HepG2 (cell line): ENCODE measurements around the gene APRT. TPM values are rescaled to one million over a fixed set of nuclear protein-coding genes. Genes with fewer than 3 reads are reported as not detected.
A peak's percentile ranks its signal among the peaks of the same experiment; 100 is the strongest.

Experiments used
- AHDC1 ChIP-seq: sonication (generic); formaldehyde crosslinking; IDR thresholded peaks from 2 replicates; pipeline ENCODE4 v1.5.1; 2020; ENCODE audit warnings: mild to moderate bottlenecking, missing genetic modification reagents, borderline replicate concordance
- CTCF ChIP-seq: sonication (generic); formaldehyde crosslinking; IDR thresholded peaks from 2 replicates; pipeline ENCODE4 v1.5.0; 2020; ENCODE audit warnings: mild to moderate bottlenecking, missing genetic modification reagents, moderate library complexity
- HNRNPH1 ChIP-seq: fragments of 200-400 bp; formaldehyde crosslinking; optimal IDR thresholded peaks from 2 replicates; pipeline ENCODE3; 2017; ENCODE audit warnings: mild to moderate bottlenecking, low read depth, low read length
- KLF15 ChIP-seq: sonication (generic); formaldehyde crosslinking; IDR thresholded peaks from 2 replicates; pipeline ENCODE4 v1.8.1; 2023; ENCODE audit warnings: borderline replicate concordance, mild to moderate bottlenecking, inconsistent platforms, missing genetic modification reagents, mixed read lengths
- MLLT10 ChIP-seq: sonication (generic); formaldehyde crosslinking; IDR thresholded peaks from 2 replicates; pipeline ENCODE4 v1.4.0; 2020; ENCODE audit warnings: missing genetic modification reagents
- TFDP1 ChIP-seq: IDR thresholded peaks from 2 replicates; pipeline ENCODE4 v1.6.1; 2016; ENCODE audit warnings: missing compliant biosample characterization, missing genetic modification reagents, borderline replicate concordance
- ZBTB8A ChIP-seq: sonication (generic); formaldehyde crosslinking; IDR thresholded peaks from 2 replicates; pipeline ENCODE4 v1.4.0; 2020; ENCODE audit warnings: mild to moderate bottlenecking, low read depth, missing genetic modification reagents, borderline replicate concordance
- ZFP41 ChIP-seq: sonication (generic); formaldehyde crosslinking; IDR thresholded peaks from 2 replicates; pipeline ENCODE4 v1.4.0; 2020; ENCODE audit warnings: mild to moderate bottlenecking, missing genetic modification reagents, borderline replicate concordance
- ZKSCAN1 ChIP-seq: fragments of 150-350 bp; IDR thresholded peaks from 2 replicates; pipeline ENCODE4 v1.6.1; 2014; ENCODE audit warnings: low read length
- ZNF335 ChIP-seq: sonication (generic); formaldehyde crosslinking; IDR thresholded peaks from 2 replicates; pipeline ENCODE4 v1.4.0; 2020; ENCODE audit warnings: missing genetic modification reagents
- ZNF607 ChIP-seq: sonication (generic); formaldehyde crosslinking; IDR thresholded peaks from 2 replicates; pipeline ENCODE4 v1.5.1; 2020; ENCODE audit warnings: missing genetic modification reagents, mild to moderate bottlenecking, borderline replicate concordance
- ZNF639 ChIP-seq: conservative IDR thresholded peaks from 2 replicates; pipeline ENCODE4 v1.6.1; 2018; ENCODE audit warnings: missing genetic modification reagents
- ZNF660 ChIP-seq: sonication (generic); formaldehyde crosslinking; IDR thresholded peaks from 2 replicates; pipeline ENCODE4 v1.5.1; 2020; ENCODE audit warnings: mild to moderate bottlenecking, low read depth, missing genetic modification reagents, borderline replicate concordance
- ZNF737 ChIP-seq: sonication (generic); formaldehyde crosslinking; IDR thresholded peaks from 2 replicates; pipeline ENCODE4 v1.5.0; 2020; ENCODE audit warnings: missing genetic modification reagents, mild to moderate bottlenecking, borderline replicate concordance
- ZNF772 ChIP-seq: sonication (generic); formaldehyde crosslinking; IDR thresholded peaks from 2 replicates; pipeline ENCODE4 v1.5.0; 2020; ENCODE audit warnings: mild to moderate bottlenecking, missing genetic modification reagents
- ZSCAN5A ChIP-seq: sonication (generic); formaldehyde crosslinking; IDR thresholded peaks from 2 replicates; pipeline ENCODE4 v1.8.0; 2022; ENCODE audit warnings: mild to moderate bottlenecking, missing genetic modification reagents, borderline replicate concordance
- polyA plus RNA-seq, 8 experiments: library from polyadenylated mRNA; depleted of rRNA in 3 of 8; stranded (reverse) in 7 of 8; unstranded in 1 of 8; fragments of >200 nt; fragmentation: Illumina TruSeq in 4 of 8; extraction: Trizol in 4 of 8; gene quantifications; 2 replicates each; pipeline versions ENCODE4 v1.2.1 to v1.2.3, GENCODE V29; 2011 to 2016; ENCODE audit warnings: low read depth in 4 of 8, missing spikeins in 1 of 8, mixed read lengths in 1 of 8; ENCODE audit not compliant: insufficient read depth in 1 of 8
- total RNA-seq, 5 experiments: library from RNA; depleted of rRNA; stranded (reverse); fragments of >200 nt; fragmentation: Illumina TruSeq; extraction: Trizol; gene quantifications; 2 replicates each; pipeline ENCODE4 v1.2.3, GENCODE V29; 2016; ENCODE audit warnings: low read depth in 1 of 5

APRT gene
- total and polyA plus RNA-seq, 2 of the 13 experiments (the other 11 are each of a cell fraction or from before 2014, with no cell fraction given), result 155 to 242 TPM

GRCh38 chr16:88856828-88857727, 45.4 kb upstream of the APRT start, which contains the start of the genes GALNS and TRAPPC2L (continued):
- TF ChIP-seq AHDC1 (CRISPR knock-in tag) (no peak), ZNF607 (0 out of 2 replicates have a peak, but pooled peaks have one; percentile 16), HNRNPH1 (no peak), ZNF660 (CRISPR knock-in tag) (no peak), ZFP41 (CRISPR knock-in tag) (peak; percentile 95; the same call in 1 of the 2 replicates), ZNF639 (CRISPR knock-in tag) (no peak), ZNF335 (CRISPR knock-in tag) (no peak), KLF15 (peak; percentile 90; the same call in 1 of the 2 replicates), ZNF737 (CRISPR knock-in tag) (no peak), ZSCAN5A (CRISPR knock-in tag) (no peak), ZKSCAN1 (no peak), CTCF (CRISPR knock-in tag) (no peak), MLLT10 (no peak), ZBTB8A (CRISPR knock-in tag) (no peak), ZNF772 (CRISPR knock-in tag) (peak; percentile 72; the same call in 1 of the 2 replicates), TFDP1 (CRISPR knock-in tag) (peak; percentile 64; the same call in 1 of the 2 replicates)
